NCI-H2029 (cell line): ENCODE data around the gene SLC25A41.
"Not testable (repeated sequence)": the region's sequence is repeated elsewhere in the genome, so short reads cannot be mapped to it uniquely, and the experiment has no call there.

Experiments
- DNase-seq: peaks from one replicate; lab custom pipeline; 2025; lab: John Stamatoyannopoulos, UW

The SLC25A41 gene

GRCh38 chr19:6412061-6412446, 21.5 kb downstream of the SLC25A41 start:
- no peak for DNase-seq

GRCh38 chr19:6409346-6409745, 24.2 kb downstream of the SLC25A41 start:
- DNase-seq: no peak

GRCh38 chr19:6406401-6406800, 27.2 kb downstream of the SLC25A41 start:
- DNase-seq: no peak

- no peak for DNase-seq
Observed at GRCh38 chr19:6402837-6403608, 30.5 kb downstream of the SLC25A41 start.

- DNase-seq: no peak
Observed at GRCh38 chr19:6402058-6402457, 31.5 kb downstream of the SLC25A41 start.

- not testable (repeated sequence) for DNase-seq
Observed at GRCh38 chr19:6400062-6400944, 33.3 kb downstream of the SLC25A41 start.

- no peak for DNase-seq
Observed at GRCh38 chr19:6396305-6396704, 37.3 kb downstream of the SLC25A41 start.

- DNase-seq: no peak
Observed at GRCh38 chr19:6394831-6395230, 38.7 kb downstream of the SLC25A41 start.

GRCh38 chr19:6393983-6394412, 39.6 kb downstream of the SLC25A41 start:
- no peak for DNase-seq

GRCh38 chr19:6393074-6393982, 40.2 kb downstream of the SLC25A41 start, which contains the start of gene GTF2F1:
Gene GTF2F1, minus strand, starts transcription at chr19:6393164. Its CDS starts 169 bp downstream, at chr19:6392995.
- peak; percentile 91 for DNase-seq

- DNase-seq: no peak
Observed at GRCh38 chr19:6392221-6393073, 41.1 kb downstream of the SLC25A41 start.

GRCh38 chr19:6387372-6387771, 46.2 kb downstream of the SLC25A41 start:
- DNase-seq: no peak

- no peak for DNase-seq
Observed at GRCh38 chr19:6384381-6384780, 49.2 kb downstream of the SLC25A41 start.

GRCh38 chr19:6383188-6383587, 50.4 kb downstream of the SLC25A41 start:
- DNase-seq: no peak

GRCh38 chr19:6381030-6381750, 52.4 kb downstream of the SLC25A41 start:
- no peak for DNase-seq

GRCh38 chr19:6379744-6380143, 53.8 kb downstream of the SLC25A41 start:
- DNase-seq: no peak

- DNase-seq: no peak
Observed at GRCh38 chr19:6378486-6378885, 55.1 kb downstream of the SLC25A41 start.

GRCh38 chr19:6378041-6378440, 55.5 kb downstream of the SLC25A41 start:
- DNase-seq: no peak

GRCh38 chr19:6376512-6377190, 56.9 kb downstream of the SLC25A41 start:
- no peak for DNase-seq
